ENCODE results near the gene NET1.
"Not testable (repeated sequence)": the region's sequence is repeated elsewhere in the genome, so short reads cannot be mapped to it uniquely, and the experiment has no call there.

NET1 gene

DNA sequence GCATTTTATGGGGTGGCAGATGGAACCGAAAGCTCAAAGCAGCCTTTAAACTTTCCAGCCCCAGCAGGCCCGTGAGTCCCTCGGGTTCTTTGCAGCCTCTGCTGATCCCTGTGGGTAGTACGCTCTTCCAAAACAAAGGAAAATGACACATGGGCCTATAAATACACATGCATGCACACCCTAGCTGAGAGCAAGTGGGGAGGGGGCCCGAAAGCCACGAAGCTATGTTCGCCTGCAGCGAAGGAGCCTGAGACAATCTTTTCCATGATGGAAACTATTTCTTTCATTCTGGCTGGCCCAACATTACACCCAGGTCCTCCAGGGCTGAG, 54.8 kb downstream of the NET1 start:
- DNase-seq, result no peak

DNA sequence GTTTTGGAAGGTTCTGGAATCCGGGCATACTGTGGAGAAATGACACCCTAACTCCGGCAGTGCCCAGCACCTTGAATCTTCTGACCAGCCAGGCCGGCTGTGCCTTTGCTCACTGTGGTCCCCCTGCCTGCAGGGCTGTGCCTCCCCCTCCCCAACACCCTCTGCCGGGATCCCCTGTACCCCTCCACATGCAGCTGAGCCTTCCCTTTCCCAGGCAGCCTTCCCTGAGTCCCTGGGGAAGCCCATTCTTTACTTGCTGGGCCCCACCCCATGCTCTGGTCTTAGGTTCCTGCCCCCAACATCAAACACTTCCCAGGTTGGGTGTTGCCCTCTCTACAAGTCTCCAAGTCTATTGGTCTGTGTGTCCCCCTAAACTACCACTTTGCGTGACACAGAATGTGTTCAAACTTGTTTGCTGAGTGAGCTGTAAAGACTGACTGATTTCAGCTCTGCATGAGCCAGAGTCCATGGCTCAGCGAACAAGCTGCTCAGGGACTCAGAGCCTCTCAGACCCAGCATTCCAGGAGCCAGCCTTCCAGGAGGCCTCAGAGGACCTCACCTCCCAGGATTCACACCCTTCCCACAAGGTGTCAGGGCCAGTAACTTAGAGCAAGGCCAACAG, 55.4 kb downstream of the NET1 start:
- DNase-seq, result no peak

- no peak for DNase-seq
These were observed 56.1 kb downstream of the NET1 start for GRCh38 chr10:5468262-5469106.

GRCh38 chr10:5469353-5470061, 57.1 kb downstream of the NET1 start:
- no peak for DNase-seq

- no peak for DNase-seq
These were observed 57.9 kb downstream of the NET1 start for GRCh38 chr10:5470062-5470751.

- DNase-seq, result not testable (repeated sequence)
These were observed 62.3 kb downstream of the NET1 start for GRCh38 chr10:5474642-5475041.

DNA sequence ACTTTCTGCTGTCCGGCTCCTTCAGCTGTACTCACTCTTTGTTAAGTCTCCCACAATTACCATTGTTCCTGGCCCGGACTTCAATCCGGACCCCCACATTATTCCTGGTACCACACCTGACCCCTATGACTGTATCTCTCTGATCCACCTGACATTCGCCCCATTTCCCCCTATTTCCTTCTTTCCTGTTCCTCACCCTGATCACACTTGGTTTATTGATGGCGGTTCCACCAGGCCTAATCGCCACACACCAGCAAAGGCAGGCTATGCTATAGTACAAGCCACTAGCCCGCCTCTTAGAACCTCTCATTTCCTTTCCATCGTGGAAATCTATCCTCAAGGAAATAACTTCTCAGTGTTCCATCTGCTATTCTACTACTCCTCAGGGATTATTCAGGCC, 62.7 kb downstream of the NET1 start:
- DNase-seq, result not testable (repeated sequence)

GRCh38 chr10:5475974-5476807, 63.8 kb downstream of the NET1 start:
- DNase-seq, result not testable (repeated sequence)

GRCh38 chr10:5476918-5477525, 64.7 kb downstream of the NET1 start:
- DNase-seq, result no peak

DNA sequence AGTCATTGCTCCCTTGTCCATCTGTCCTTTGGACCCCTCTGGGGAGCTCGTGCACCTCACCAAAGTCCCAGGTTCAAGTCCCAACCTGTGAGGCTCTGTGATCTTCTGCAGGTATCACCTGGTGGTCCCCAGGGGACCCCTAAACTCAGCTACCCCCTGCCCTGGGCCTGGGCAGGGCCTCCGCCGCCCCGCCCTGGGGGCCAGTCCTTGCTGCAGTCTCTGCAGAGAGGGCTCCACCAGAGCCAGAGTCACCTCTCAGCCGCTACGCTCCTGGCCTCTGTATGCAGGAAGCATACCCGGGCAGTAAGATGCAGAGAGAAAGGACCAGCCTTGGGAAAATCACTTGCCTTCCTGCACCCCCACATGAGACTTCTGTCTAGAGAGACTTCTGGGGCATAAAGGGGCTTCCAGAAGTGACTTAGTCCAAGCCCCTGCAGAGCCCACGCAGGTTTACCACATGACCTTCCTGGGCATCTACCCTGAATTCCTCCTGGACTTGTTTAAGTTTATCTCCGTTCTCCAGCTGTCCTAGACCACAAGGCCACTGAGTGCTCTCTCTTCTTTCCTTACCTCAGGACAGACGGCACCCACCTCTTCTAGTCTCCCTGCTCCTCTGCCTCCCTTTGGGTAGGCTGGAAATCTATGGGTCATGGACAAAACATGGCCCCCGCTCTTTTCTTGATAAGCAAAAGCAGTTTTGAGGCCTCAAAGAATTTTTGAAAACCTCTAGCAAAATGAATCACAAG, 65.8 kb downstream of the NET1 start:
- no peak for DNase-seq

DNA sequence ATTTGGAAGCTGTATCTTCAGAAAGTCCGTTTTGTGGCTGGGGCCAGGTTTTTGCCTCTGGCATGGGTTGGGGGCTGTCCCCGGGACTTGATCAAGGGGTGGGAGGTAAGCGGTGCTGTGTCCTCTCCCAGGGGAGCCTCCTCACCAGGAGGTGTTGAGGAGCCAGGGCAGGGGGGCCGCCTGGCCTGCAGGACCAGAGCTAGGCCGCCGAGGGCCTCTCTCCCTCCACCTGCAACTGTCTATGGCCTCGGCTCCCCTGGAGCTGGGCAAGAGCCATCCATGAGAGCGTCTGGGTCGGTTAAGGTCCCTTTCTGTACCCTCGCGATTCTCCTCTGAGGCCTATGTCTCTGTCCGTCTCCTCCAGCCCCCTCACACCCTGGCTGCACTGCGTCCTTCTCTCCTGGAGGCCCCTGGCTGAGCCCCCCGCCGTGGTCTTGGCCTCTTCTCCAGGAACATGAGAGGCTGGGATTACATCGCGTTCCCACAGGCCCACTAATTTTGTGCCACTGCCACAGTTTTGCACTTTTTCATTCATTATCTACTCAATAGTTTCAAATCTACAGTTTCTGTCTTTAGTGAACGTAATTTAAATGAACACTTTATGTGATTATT, 66.4 kb downstream of the NET1 start:
- DNase-seq, result no peak

DNA sequence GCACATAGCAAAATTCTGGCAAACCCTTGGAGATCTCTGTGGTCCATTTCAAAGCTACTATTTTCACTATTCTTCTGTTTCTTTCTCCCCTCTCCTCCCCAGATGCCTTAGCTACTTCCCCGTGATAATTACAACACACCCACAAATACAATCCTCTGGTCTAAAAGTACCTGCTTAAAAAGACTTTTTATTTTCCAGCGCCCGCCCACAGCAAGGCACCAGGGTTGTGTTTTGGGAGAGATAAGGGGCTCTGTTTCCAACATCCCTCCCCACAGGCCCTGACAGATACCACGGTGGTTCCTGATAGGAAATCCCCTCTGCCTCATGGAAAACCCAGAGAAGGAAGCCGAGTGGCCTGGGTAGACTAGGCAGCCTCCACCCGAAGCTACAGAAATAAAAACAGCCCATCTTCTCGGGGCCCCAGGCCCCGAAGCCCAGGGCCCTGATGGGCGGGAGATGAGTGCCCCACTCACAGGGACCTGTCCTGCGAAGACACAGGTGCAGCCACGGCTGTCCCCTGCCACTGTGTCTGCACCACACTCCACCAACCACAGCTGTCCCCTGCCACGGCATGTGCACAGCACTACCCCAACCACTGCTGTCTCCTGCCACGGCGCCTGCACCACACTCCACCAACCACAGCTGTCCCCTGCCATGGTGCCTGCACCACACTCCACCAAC, 67.3 kb downstream of the NET1 start:
- DNase-seq, result no peak

DNA sequence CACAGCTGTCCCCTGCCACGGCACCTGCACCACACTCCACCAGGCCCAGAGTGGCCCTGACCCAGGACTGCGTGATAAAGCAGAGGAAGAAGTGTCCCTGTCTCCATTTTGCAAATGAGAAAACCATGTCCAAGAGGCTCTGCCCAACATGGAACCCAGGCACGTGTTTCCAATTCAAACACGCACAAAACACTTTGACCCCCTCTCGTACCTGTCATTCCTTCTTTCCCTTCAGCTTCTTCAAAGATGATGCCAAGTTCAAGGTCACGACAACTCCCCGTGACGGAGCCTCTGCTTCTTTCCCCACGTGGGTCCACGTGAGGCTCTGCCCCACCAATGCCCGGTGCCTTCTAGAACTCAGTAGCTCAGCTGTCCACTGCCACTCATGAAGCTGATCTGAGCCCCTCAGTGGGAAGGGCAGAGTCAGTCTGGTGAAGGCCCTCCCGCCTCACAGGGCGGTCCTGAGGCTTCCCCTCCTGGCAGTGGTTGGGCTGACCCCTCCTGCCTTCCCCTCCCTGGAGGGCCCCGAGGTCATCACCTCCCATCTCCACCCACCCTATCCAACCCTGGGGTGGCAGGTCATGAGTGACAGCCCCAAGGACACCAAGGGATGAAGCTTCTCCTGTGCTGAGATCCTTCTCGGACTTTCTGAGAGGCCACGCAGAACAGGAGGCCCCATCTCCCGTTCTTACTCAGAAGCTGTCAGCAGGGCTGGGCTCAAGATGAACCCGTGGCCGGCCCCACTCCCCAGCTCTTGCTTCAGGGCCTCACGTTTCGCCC, 68.0 kb downstream of the NET1 start:
- no peak for DNase-seq

GRCh38 chr10:5481121-5481520, 68.8 kb downstream of the NET1 start:
- no peak for DNase-seq

GRCh38 chr10:5482016-5482415, 69.7 kb downstream of the NET1 start:
- DNase-seq, result no peak

- DNase-seq, result no peak
These were observed 71.8 kb downstream of the NET1 start for GRCh38 chr10:5484205-5484604.

DNA sequence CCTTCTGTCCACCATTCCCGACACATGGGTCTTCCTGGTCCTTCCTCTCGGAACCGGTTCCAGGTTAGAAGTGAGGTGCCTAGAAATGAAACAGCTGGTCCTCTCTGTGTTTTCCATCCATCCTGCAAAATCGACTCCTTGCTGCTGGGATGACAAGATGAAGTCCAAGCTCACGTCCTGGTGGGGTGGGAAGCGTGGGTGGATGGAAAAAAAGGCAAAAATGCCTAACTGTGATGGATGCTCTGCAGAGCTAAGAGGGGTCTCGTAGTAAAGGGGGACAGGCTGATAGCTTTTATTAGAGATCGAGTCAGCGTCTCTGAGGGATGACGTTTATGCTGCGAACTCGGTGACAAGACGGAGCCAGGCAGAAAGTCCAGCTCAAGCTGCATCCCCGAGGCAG, 72.9 kb downstream of the NET1 start:
- DNase-seq, result no peak

GRCh38 chr10:5485948-5486852, 73.8 kb downstream of the NET1 start:
- no peak for DNase-seq

Data from CD4-positive, alpha-beta T cell treated with Interleukin-17A for 1 hour (primary cell).